Urothelium cell line (cell line): ENCODE results near the gene ANKDD1A.
A peak's percentile ranks its signal among the peaks of the same experiment; 100 is the strongest.

Experiments used
- DNase-seq: peaks from one replicate; pipeline ENCODE4 v3.0.0; 2011; ENCODE audit warnings: low spot score, mixed read lengths
- FAIRE-seq: peaks from 2 replicates; lab custom pipeline; 2011; peaks lifted over from hg19 to GRCh38; lab: Jason Lieb, UNC

ANKDD1A gene

GRCh38 chr15:64911311-64912186, at the start of gene ANKDD1A:
Gene ANKDD1A (plus strand): TSS chr15:64911902. CDS start chr15:64911931, 29 bp downstream.
- FAIRE-seq (peak; percentile 66), DNase-seq (peak; percentile 96)

DNA sequence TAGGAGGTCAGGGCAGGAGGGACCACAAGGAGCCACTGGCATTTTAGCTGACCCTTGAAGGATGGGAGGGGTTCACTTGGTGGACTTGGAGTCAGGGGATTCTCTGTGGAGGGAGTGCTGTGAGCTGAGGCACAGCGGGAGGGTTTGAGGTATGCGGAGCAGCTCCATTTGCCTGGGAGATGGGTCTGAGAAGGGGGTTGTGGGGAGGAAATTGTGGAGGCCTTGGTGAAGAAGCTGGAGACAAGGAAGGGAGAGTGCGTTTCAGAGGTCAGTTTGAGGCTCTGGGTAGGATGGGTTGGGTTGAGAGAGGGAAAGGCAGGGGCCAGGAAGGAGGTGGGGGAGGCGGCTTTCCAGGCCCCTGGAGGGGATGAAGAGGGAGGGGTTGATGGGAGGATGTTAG, 49.7 kb upstream of the ANKDD1A start:
- DNase-seq (no peak), FAIRE-seq (no peak)

DNA sequence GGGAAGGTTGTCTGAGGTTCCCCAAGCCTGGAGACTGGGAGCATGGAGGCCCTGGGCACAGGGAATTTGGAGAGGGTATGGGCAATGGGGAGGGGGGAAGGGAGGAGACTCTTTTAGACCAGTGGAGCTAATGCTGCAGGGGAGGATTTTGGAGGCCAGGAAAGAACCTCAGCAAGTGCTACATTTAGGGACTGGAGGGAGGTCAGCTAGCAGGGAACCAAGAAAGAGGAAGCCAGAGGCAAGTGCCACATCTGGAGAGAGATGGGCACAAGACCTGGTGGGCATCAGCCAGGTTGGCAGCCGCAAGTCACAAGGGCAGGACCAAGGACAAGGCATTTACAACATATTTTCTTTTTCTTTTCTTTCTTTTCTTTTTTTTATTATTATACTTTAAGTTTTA, 49.3 kb upstream of the ANKDD1A start:
- no peak for DNase-seq

GRCh38 chr15:64864068-64864467, 47.6 kb upstream of the ANKDD1A start:
- FAIRE-seq (no peak), DNase-seq (no peak)

More for the DNA sequence above, 49.3 kb upstream of the ANKDD1A start:
- FAIRE-seq, result no peak

- DNase-seq (no peak), FAIRE-seq (no peak)
These were observed 46.3 kb upstream of the ANKDD1A start for GRCh38 chr15:64865126-64865997.

GRCh38 chr15:64865998-64866520, 45.6 kb upstream of the ANKDD1A start:
- DNase-seq (no peak), FAIRE-seq (no peak)

- DNase-seq (no peak), FAIRE-seq (no peak)
These were observed 42.2 kb upstream of the ANKDD1A start for GRCh38 chr15:64869501-64869900.

DNA sequence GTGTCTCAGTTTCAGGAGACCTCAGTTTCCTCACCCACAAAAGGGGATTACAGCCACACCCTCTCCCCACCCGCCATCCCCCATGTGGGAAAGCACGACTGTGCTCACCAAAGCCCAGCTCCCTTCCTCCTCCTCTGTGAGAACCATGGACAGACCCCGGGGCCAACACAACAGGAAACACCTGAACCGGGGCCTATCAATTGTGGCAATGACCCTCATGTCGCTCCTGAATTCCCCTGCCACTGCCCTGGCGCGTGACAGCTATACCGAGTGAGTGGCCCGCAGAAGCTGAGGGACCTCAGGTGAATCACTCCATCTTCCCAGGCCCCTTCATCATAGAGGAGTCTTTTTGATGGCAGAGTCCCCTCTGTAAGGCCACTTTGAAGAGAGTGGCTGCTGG, 41.3 kb upstream of the ANKDD1A start:
- FAIRE-seq, result no peak
- no peak for DNase-seq

DNA sequence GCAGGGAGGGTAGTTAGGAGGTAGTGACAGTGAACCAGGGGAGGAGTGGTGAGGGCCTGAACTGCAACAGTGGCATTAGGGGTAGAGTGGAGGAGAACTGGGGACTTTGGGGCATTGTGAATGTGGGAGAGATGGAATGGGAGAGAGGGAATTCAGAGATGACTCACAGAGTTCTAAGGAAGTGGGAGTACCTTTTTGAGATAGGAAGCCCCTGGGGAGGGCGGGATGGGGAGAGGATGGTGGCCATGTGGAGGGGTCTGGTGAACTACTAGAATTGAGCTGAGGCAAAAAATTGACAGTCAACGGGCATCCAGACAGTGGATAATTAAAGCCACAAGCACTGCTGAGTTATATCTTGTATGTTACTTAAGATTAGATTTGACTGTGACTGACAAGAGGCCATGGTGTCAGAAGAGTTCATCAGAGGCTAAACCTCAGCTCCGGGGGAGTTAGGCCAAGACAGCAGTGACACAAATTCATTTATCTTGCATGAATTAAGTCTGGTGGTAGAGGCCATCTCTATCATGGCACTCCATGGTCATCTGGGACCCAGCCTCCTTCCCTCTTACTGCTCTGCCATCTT, 36.0 kb upstream of the ANKDD1A start:
- DNase-seq, result no peak

GRCh38 chr15:64877435-64877834, 34.3 kb upstream of the ANKDD1A start:
- FAIRE-seq, result no peak
- no peak for DNase-seq

More for the DNA sequence above, 36.0 kb upstream of the ANKDD1A start:
- FAIRE-seq, result peak; percentile 80

- FAIRE-seq (no peak), DNase-seq (no peak)
These were observed 33.0 kb upstream of the ANKDD1A start for GRCh38 chr15:64878705-64879104.

GRCh38 chr15:64883100-64883581, 28.6 kb upstream of the ANKDD1A start:
- no peak for FAIRE-seq
- no peak for DNase-seq

DNA sequence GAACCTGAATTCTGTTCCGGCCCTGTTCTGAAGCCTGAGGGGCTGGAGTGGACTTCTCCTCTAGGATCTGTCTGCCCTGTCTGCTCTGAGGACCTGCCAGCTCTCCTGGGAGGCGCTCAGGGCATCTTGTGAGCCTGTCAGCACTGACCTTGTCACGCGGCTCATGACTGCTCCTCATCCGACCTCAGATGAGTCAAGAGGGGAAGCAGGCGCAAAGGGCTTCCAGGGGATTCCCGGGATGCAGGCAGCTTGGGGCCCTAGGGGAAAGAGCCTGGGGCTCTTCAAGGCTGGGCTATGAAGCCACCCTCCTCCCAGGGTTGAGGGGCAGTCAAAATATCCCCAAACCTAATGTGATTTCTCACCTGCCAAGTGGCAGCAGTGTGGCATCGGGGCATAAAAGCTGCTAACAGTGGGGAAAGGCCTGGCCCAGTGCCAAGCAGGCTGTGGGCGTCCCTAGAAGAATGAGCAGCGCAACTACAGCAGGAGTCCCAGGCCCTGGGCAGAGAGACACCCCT, 27.6 kb upstream of the ANKDD1A start:
- DNase-seq, result peak; percentile 91
- peak; percentile 42 for FAIRE-seq

- DNase-seq (no peak), FAIRE-seq (no peak)
These were observed 27.0 kb upstream of the ANKDD1A start for GRCh38 chr15:64884679-64885078.

DNA sequence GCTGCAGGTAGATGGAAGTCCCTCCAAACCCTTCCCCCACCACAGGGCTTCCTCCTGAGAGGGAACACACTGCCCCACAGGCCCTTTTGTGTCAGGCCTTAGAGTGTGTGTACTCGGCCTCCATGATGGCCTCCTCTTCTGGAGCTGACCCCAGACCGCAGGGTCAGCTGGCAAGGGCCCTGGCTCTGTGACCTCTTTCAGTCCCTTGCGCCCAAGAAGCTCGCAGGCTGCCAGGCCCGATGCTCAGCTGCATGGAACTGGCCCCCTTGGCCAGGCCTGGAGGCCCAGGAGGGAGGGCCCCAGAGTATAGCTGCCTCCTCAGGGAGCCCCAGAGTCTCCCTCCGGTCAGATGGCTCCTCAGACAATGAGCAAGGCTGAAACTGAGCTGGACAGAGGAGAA, 23.4 kb upstream of the ANKDD1A start:
- DNase-seq (no peak), FAIRE-seq (no peak)

GRCh38 chr15:64891561-64891960, 20.1 kb upstream of the ANKDD1A start:
- FAIRE-seq, result no peak
- no peak for DNase-seq

GRCh38 chr15:64892847-64893403, 18.8 kb upstream of the ANKDD1A start:
- no peak for DNase-seq
- no peak for FAIRE-seq

DNA sequence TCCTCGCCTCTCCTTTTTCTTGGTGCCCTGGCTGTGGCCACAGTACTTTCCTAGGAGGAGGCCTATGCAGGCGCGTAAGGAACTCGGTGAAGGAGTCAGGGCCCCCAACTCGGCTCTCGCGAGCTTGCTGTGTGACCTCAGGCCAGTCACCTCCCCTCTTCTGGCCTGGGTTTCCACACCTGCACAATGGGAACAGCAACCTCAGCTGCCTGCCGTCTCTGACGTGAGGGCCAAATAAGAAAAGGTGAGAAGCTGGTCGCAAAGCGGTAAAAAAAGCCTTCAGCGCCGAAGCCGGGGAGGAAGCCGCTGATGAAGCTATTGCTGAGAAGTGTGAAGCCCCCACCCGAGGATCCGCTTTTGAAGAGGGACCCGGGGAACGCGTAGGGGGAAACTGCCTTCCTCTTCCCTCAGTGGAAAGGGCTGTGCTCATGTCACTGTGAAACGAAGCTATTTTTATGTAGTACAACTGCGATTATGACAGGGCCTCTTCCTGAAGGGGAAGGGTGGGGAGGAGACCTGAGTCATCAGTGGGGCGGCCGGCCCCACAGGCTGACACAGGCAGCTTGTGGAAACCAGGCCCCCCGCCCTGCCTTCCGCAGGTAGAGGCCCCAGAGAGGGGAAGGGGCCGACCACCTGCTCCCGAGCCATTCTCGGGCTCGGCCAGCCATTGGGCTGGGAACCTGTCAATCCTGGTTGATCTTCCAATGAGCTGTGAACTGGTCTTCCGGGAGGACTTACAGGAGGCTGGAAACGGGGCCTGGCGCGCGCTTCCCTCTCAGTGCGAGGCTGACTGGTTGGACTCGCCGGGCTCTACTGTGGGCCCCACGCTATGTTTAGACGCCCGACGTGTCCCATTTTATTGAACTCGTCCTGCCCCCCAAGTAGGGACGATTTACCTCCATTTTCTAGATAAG, 18.0 kb upstream of the ANKDD1A start:
- peak; percentile 61 for FAIRE-seq

GRCh38 chr15:64894395-64895056, 17.2 kb upstream of the ANKDD1A start:
- FAIRE-seq (no peak), DNase-seq (no peak)

More for the DNA sequence above, 18.0 kb upstream of the ANKDD1A start:
- peak; percentile 83 for DNase-seq
